Activated CD8-positive, alpha-beta T cell treated with anti-CD3 and anti-CD28 coated beads, Interleukin-2, amount 10 ng/mL, durations not matched to agents 7 days and 5 days (primary cell): ENCODE data around the gene SMIM22. TPM values are rescaled to one million over a fixed set of nuclear protein-coding genes. Genes with fewer than 3 reads are reported as not detected.

ENCODE experiments used
- ATAC-seq: fragments of 150-1000 bp; cut with Tn5 transposase; one replicate; pipeline ENCODE4 v1.10.0; 2021; ENCODE audit warnings: moderate library complexity
- CTCF ChIA-PET: fragments of 350-600 bp; sonication (Branson Sonifier 250); formaldehyde crosslinking; loops from one replicate; lab custom pipeline; 2021; ENCODE audit warnings: antibody characterized with exemption; lab: Charles Lee
- POLR2A ChIA-PET: fragments of 350-600 bp; sonication (Branson Sonifier 250); formaldehyde crosslinking; loops from one replicate; lab custom pipeline; 2021; ENCODE audit warnings: antibody characterized with exemption; lab: Charles Lee
- DNase-seq: peaks from one replicate; pipeline ENCODE4 v3.0.0-alpha.2; 2020
- H3K27ac Mint-ChIP-seq: one replicate; pipeline ENCODE4 v1.8.0; 2021; ENCODE audit warnings: mild to moderate bottlenecking, mixed read lengths
- H3K27me3 Mint-ChIP-seq: one replicate; pipeline ENCODE4 v1.8.0; 2021; ENCODE audit warnings: low read depth, mixed read lengths
- H3K36me3 Mint-ChIP-seq: one replicate; pipeline ENCODE4 v1.8.0; 2021; ENCODE audit warnings: low read depth, mixed read lengths
- H3K4me1 Mint-ChIP-seq: one replicate; pipeline ENCODE4 v1.8.0; 2021; ENCODE audit warnings: low read depth, mixed read lengths
- H3K4me3 Mint-ChIP-seq: one replicate; pipeline ENCODE4 v1.8.0; 2021; ENCODE audit warnings: mild to moderate bottlenecking, mixed read lengths
- H3K9me3 Mint-ChIP-seq: one replicate; pipeline ENCODE4 v1.8.0; 2022; ENCODE audit warnings: mixed read lengths; ENCODE audit not compliant: insufficient read depth
- total RNA-seq, 2 experiments: library from RNA; stranded (reverse); gene quantifications; one replicate each; pipeline ENCODE4 v1.2.3, GENCODE V29; 2021

SMIM22 gene
- total RNA-seq, 2 experiments from 2014 or later, result not detected

- no peaks in the 10 kb centered on the region for H3K36me3 Mint-ChIP-seq
- peaks cover 3% of the 10 kb centered on the region for H3K27me3 Mint-ChIP-seq
- CTCF ChIA-PET, result no interaction called here
- H3K27ac Mint-ChIP-seq, result no peak within 1 kb of the TSS
- POLR2A ChIA-PET, result interaction anchor here (0.5 kb wide), 1 partner anchor 254 kb away, joined by 3 read pairs; no protein-coding TSS in a partner anchor
- ATAC-seq (no peak), DNase-seq (no peak)
- no peak within 1 kb of the TSS for H3K4me3 Mint-ChIP-seq
- peaks cover 7% of the 10 kb centered on the region for H3K4me1 Mint-ChIP-seq
- no peaks in the 10 kb centered on the region for H3K9me3 Mint-ChIP-seq
Measured at GRCh38 chr16:4787627-4788482, 7.3 kb upstream of the SMIM22 start, which contains the start of gene SEPTIN12. SEPTIN12 (minus strand) TSS chr16:4788345; CDS start chr16:4787645, 700 bp downstream.

GRCh38 chr16:4788489-4788889 lies 6.7 kb upstream of the SMIM22 start:
- ChIA-PET CTCF (no interaction called here), POLR2A (no interaction called here)
- H3K27me3 Mint-ChIP-seq, result peaks cover 3% of the 10 kb centered on the region
- H3K9me3 Mint-ChIP-seq, result no peaks in the 10 kb centered on the region
- no peak overlapping the region for H3K27ac Mint-ChIP-seq
- no peaks in the 10 kb centered on the region for H3K36me3 Mint-ChIP-seq
- DNase-seq (no peak), ATAC-seq (no peak)
- H3K4me3 Mint-ChIP-seq, result no peak overlapping the region
- H3K4me1 Mint-ChIP-seq, result peaks cover 7% of the 10 kb centered on the region

- peaks cover 3% of the 10 kb centered on the region for H3K27me3 Mint-ChIP-seq
- DNase-seq (no peak), ATAC-seq (no peak)
- CTCF ChIA-PET, result no interaction called here
- no peak overlapping the region for H3K4me3 Mint-ChIP-seq
- no peaks in the 10 kb centered on the region for H3K9me3 Mint-ChIP-seq
- H3K36me3 Mint-ChIP-seq, result no peaks in the 10 kb centered on the region
- POLR2A ChIA-PET, result no interaction called here
- H3K27ac Mint-ChIP-seq, result no peak overlapping the region
- H3K4me1 Mint-ChIP-seq, result peaks cover 7% of the 10 kb centered on the region
Measured at GRCh38 chr16:4788910-4789309, 6.3 kb upstream of the SMIM22 start.

GRCh38 chr16:4790261-4790660 lies 4.9 kb upstream of the SMIM22 start:
- no peaks in the 10 kb centered on the region for H3K9me3 Mint-ChIP-seq
- no peak overlapping the region for H3K27ac Mint-ChIP-seq
- H3K27me3 Mint-ChIP-seq, result peaks cover 3% of the 10 kb centered on the region
- POLR2A ChIA-PET, result no interaction called here
- DNase-seq (no peak), ATAC-seq (no peak)
- H3K4me3 Mint-ChIP-seq, result no peak overlapping the region
- no peaks in the 10 kb centered on the region for H3K36me3 Mint-ChIP-seq
- H3K4me1 Mint-ChIP-seq, result peaks cover 7% of the 10 kb centered on the region
- CTCF ChIA-PET, result no interaction called here

- POLR2A ChIA-PET, result no interaction called here
- H3K9me3 Mint-ChIP-seq, result no peaks in the 10 kb centered on the region
- ATAC-seq (no peak), DNase-seq (no peak)
- peaks cover 3% of the 10 kb centered on the region for H3K27me3 Mint-ChIP-seq
- CTCF ChIA-PET, result no interaction called here
- no peaks in the 10 kb centered on the region for H3K36me3 Mint-ChIP-seq
- H3K4me3 Mint-ChIP-seq, result no peak overlapping the region
- H3K4me1 Mint-ChIP-seq, result peaks cover 7% of the 10 kb centered on the region
- no peak overlapping the region for H3K27ac Mint-ChIP-seq
Measured at GRCh38 chr16:4790871-4791270, 4.3 kb upstream of the SMIM22 start.

GRCh38 chr16:4792951-4793513 lies 2.1 kb upstream of the SMIM22 start:
- Mint-ChIP-seq H3K27ac (no peak overlapping the region), H3K9me3 (no peaks in the 10 kb centered on the region), H3K4me1 (peaks cover 7% of the 10 kb centered on the region), H3K4me3 (no peak overlapping the region), H3K27me3 (peaks cover 3% of the 10 kb centered on the region), H3K36me3 (no peaks in the 10 kb centered on the region)
- no peak for ATAC-seq
- ChIA-PET POLR2A (no interaction called here), CTCF (no interaction called here)
- no peak for DNase-seq

GRCh38 chr16:4795828-4796572 lies 831 bp downstream of the SMIM22 start:
- Mint-ChIP-seq H3K27me3 (no peaks in the 10 kb centered on the region), H3K4me3 (no peak overlapping the region), H3K4me1 (peaks cover 12% of the 10 kb centered on the region), H3K36me3 (no peaks in the 10 kb centered on the region), H3K9me3 (no peaks in the 10 kb centered on the region), H3K27ac (no peak overlapping the region)
- ChIA-PET CTCF (no interaction called here), POLR2A (no interaction called here)
- no peak for DNase-seq
- no peak for ATAC-seq

GRCh38 chr16:4796982-4797804 lies 2.0 kb downstream of the SMIM22 start:
- ATAC-seq, result no peak
- POLR2A ChIA-PET, result no interaction called here
- Mint-ChIP-seq H3K4me3 (no peak overlapping the region), H3K4me1 (peaks cover 16% of the 10 kb centered on the region), H3K9me3 (no peaks in the 10 kb centered on the region), H3K27ac (no peak overlapping the region), H3K27me3 (no peaks in the 10 kb centered on the region), H3K36me3 (no peaks in the 10 kb centered on the region)
- CTCF ChIA-PET, result no interaction called here
- DNase-seq, result no peak

GRCh38 chr16:4797805-4798252 lies 2.7 kb downstream of the SMIM22 start:
- Mint-ChIP-seq H3K27ac (no peak overlapping the region), H3K4me1 (peaks cover 16% of the 10 kb centered on the region), H3K36me3 (no peaks in the 10 kb centered on the region), H3K27me3 (no peaks in the 10 kb centered on the region), H3K4me3 (no peak overlapping the region), H3K9me3 (no peaks in the 10 kb centered on the region)
- no peak for ATAC-seq
- DNase-seq, result no peak
- ChIA-PET CTCF (no interaction called here), POLR2A (no interaction called here)

GRCh38 chr16:4798456-4798855 lies 3.3 kb downstream of the SMIM22 start:
- Mint-ChIP-seq H3K36me3 (no peaks in the 10 kb centered on the region), H3K4me1 (peaks cover 22% of the 10 kb centered on the region), H3K27ac (peak overlapping the region; percentile 25), H3K9me3 (no peaks in the 10 kb centered on the region), H3K27me3 (no peaks in the 10 kb centered on the region), H3K4me3 (no peak overlapping the region)
- ATAC-seq, result no peak
- CTCF ChIA-PET, result no interaction called here
- no peak for DNase-seq
- POLR2A ChIA-PET, result no interaction called here

- CTCF ChIA-PET, result no interaction called here
- ATAC-seq (no peak), DNase-seq (no peak)
- H3K36me3 Mint-ChIP-seq, result peaks cover 4% of the 10 kb centered on the region
- H3K27me3 Mint-ChIP-seq, result no peaks in the 10 kb centered on the region
- H3K4me3 Mint-ChIP-seq, result no peak overlapping the region
- H3K27ac Mint-ChIP-seq, result peak overlapping the region; percentile 25
- H3K4me1 Mint-ChIP-seq, result peaks cover 26% of the 10 kb centered on the region
- no peaks in the 10 kb centered on the region for H3K9me3 Mint-ChIP-seq
- POLR2A ChIA-PET, result no interaction called here
Measured at GRCh38 chr16:4799171-4799855, 4.1 kb downstream of the SMIM22 start.
